ENCODE data around the gene HSPA9. TPM values are rescaled to one million over a fixed set of nuclear protein-coding genes. Genes with fewer than 3 reads are reported as not detected.

The HSPA9 gene
- total and polyA plus RNA-seq, 10 of the 15 experiments (the other 5 are each of a cell fraction or from before 2014, with no cell fraction given) = 145 to 455 (median 343) TPM

GRCh38 chr5:138544181-138545134 lies 30.7 kb downstream of the HSPA9 start:
- peaks cover 83% of the 10 kb centered on the region for H3K79me2 ChIP-seq (ENCODE audit: control insufficient read depth, insufficient read depth, low read length)
- no peaks in the 10 kb centered on the region for H3K9me3 ChIP-seq (replicated peaks; ENCODE audit: control insufficient read depth, insufficient read depth, low read length)
- peaks cover 17% of the 10 kb centered on the region for H3K4me1 ChIP-seq (ENCODE audit: control insufficient read depth, insufficient read depth, low read length)
- ChIA-PET POLR2A (interaction anchor here (0.6 to 3.4 kb wide), 10 partner anchors 14 to 731 kb away, joined by 3 to 26 read pairs (median 4); partner anchors contain the start of genes EGR1 and HSPA9), RAD21 (ENCODE audit: unreplicated experiment) (interaction anchor here (0.9 to 2.0 kb wide), 4 partner anchors 31 to 475 kb away, joined by 3 to 16 read pairs (median 8); partner anchors contain the start of genes EGR1 and HSPA9), SMC1A (ENCODE audit: uncharacterized antibody, unreplicated experiment) (interaction anchor here (0.8 to 1.5 kb wide), 7 partner anchors 16 to 94 kb away, joined by 3 to 5 read pairs (median 4); partner anchors contain the start of gene EGR1), CTCF (interaction anchor here (1.0 to 2.4 kb wide), 10 partner anchors 9 to 199 kb away, joined by 3 to 13 read pairs (median 4); partner anchors contain the start of genes HSPA9 and KDM3B)
- no peaks in the 10 kb centered on the region for H4K20me1 ChIP-seq (ENCODE audit: control insufficient read depth, insufficient read depth)
- TF ChIP-seq POLR2AphosphoS5 (IDR thresholded peaks at IDR 0.05; ENCODE audit: low read length) (0 out of 2 replicates have a peak, but pooled peaks have one; percentile 22), POLR2A (IDR thresholded peaks at IDR 0.05; ENCODE audit: low read depth, low read length) (peak; percentile 27; the same call in 1 of the 2 replicates), MLLT1 (IDR thresholded peaks at IDR 0.05) (peak; percentile 53)
- TF ChIP-seq, protein P1, sequence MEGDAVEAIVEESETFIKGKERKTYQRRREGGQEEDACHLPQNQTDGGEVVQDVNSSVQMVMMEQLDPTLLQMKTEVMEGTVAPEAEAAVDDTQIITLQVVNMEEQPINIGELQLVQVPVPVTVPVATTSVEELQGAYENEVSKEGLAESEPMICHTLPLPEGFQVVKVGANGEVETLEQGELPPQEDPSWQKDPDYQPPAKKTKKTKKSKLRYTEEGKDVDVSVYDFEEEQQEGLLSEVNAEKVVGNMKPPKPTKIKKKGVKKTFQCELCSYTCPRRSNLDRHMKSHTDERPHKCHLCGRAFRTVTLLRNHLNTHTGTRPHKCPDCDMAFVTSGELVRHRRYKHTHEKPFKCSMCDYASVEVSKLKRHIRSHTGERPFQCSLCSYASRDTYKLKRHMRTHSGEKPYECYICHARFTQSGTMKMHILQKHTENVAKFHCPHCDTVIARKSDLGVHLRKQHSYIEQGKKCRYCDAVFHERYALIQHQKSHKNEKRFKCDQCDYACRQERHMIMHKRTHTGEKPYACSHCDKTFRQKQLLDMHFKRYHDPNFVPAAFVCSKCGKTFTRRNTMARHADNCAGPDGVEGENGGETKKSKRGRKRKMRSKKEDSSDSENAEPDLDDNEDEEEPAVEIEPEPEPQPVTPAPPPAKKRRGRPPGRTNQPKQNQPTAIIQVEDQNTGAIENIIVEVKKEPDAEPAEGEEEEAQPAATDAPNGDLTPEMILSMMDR (IDR thresholded peaks at IDR 0.05 in 2 of 3, conservative IDR thresholded peaks at IDR 0.05 in 1 of 3; ENCODE audit: control insufficient read depth in 2 of 3, extremely low read depth in 1 of 3, insufficient read depth in 1 of 3, low read depth in 3 of 3, low read length in 3 of 3) = no peak
- peak overlapping the region; percentile 98 for H3K9ac ChIP-seq (ENCODE audit: control insufficient read depth, insufficient read depth, low read length)
- intact Hi-C loops (cut with micrococcal nuclease; ENCODE audit: unreplicated experiment) = loop anchor here (5.0 kb wide), 1 partner anchor 207 kb away; the partner anchor contains the start of gene FAM53C
- H3K4me2 ChIP-seq (ENCODE audit: control insufficient read depth, insufficient read depth) = peak overlapping the region; percentile 84
- peak overlapping the region; percentile 88 for H3K4me3 ChIP-seq
- no peak for DNase-seq (ENCODE audit: low read depth, low spot score)
- ATAC-seq = no peak
- FAIRE-seq = no peak
- in situ Hi-C loops (cut with MboI) = no loop called here
- no peaks in the 10 kb centered on the region; a peak in 1 of 4 replicates for H3K36me3 ChIP-seq (ENCODE audit: control insufficient read depth in 2 of 2, insufficient read depth in 2 of 2, low read length in 1 of 2)
- no peaks in the 10 kb centered on the region for H3K27me3 ChIP-seq (replicated peaks in 1 of 2; ENCODE audit: control insufficient read depth in 2 of 2, insufficient read depth in 2 of 2, low read length in 1 of 2)
- no TSS peak for BruUV-seq (replicated peaks)
- H2AFZ ChIP-seq (ENCODE audit: control insufficient read depth, low read depth, low read length) = no peak overlapping the region
- H3K27ac ChIP-seq (ENCODE audit: control insufficient read depth, insufficient read depth) = peak overlapping the region; percentile 100
- 55% methylated on average over 16 of the region's 16 CpGs for WGBS (ENCODE audit: insufficient coverage, insufficient replicate concordance, low lambda C conversion rate, missing lambda C conversion rate)
